Measurements from ENCODE around the gene WBP1. TPM values are rescaled to one million over a fixed set of nuclear protein-coding genes. Genes with fewer than 3 reads are reported as not detected.

The WBP1 gene
- total and polyA plus RNA-seq, 10 of the 15 experiments (the other 5 are each of a cell fraction or from before 2014, with no cell fraction given): 4.2 to 76.8 (median 43.8) TPM

GRCh38 chr2:74507145-74507925 is 49.1 kb downstream of the WBP1 start, which contains the start of gene PCGF1 (continued):
- TF ChIP-seq BCLAF1 (IDR thresholded peaks at IDR 0.05): no peak
- TF ChIP-seq IKZF1 (conservative IDR thresholded peaks at IDR 0.05): peak; percentile 99
- TF ChIP-seq ELK1 (IDR thresholded peaks at IDR 0.05; ENCODE audit: low read depth, low read length): peak; percentile 90
- TF ChIP-seq MYB (IDR thresholded peaks at IDR 0.05; ENCODE audit: borderline replicate concordance, low read depth, low read length): no peak
- peak; percentile 79; the same call in 1 of the 2 replicates for TF ChIP-seq MAX (IDR thresholded peaks at IDR 0.05; ENCODE audit: low read depth, low read length)
- no peak for TF ChIP-seq NR2C2 (IDR thresholded peaks at IDR 0.05; ENCODE audit: borderline replicate concordance, control insufficient read depth, insufficient read length, low read depth)
- TF ChIP-seq HDGF (IDR thresholded peaks at IDR 0.05): peak; percentile 91
- no peak; the same call in 1 of the 2 replicates for TF ChIP-seq CEBPZ (IDR thresholded peaks at IDR 0.05; ENCODE audit: low read depth, low read length)
- TF ChIP-seq USF2 (IDR thresholded peaks at IDR 0.05; ENCODE audit: borderline replicate concordance, low read depth, low read length): peak; percentile 53
- no peak; the same call in 1 of the 2 replicates for TF ChIP-seq MLLT1 (IDR thresholded peaks at IDR 0.05)
- peak; percentile 86 for TF ChIP-seq GABPA (IDR thresholded peaks at IDR 0.05; ENCODE audit: low read depth)
- no peak for TF ChIP-seq MTA3 (IDR thresholded peaks at IDR 0.05; ENCODE audit: borderline replicate concordance, low read length)
- TF ChIP-seq ZBED1 (IDR thresholded peaks at IDR 0.05; ENCODE audit: borderline replicate concordance): peak; percentile 83; the same call in 1 of the 2 replicates
- TF ChIP-seq IRF4 (IDR thresholded peaks at IDR 0.05; ENCODE audit: low read depth, low read length): no peak
- 0 out of 2 replicates have a peak, but pooled peaks have one; percentile 48 for TF ChIP-seq RELB (IDR thresholded peaks at IDR 0.05; ENCODE audit: low read depth)
- TF ChIP-seq ZNF24 (IDR thresholded peaks at IDR 0.05): no peak
- TF ChIP-seq TCF3 (IDR thresholded peaks at IDR 0.05; ENCODE audit: borderline replicate concordance, insufficient read depth, low read depth, low read length): no peak
